Activated B cell treated with CpG ODN at 0.5 μM for 24 hours (primary cell): ENCODE measurements around the gene DSCAM. TPM values are rescaled to one million over a fixed set of nuclear protein-coding genes. Genes with fewer than 3 reads are reported as not detected.

Experiments used
- ATAC-seq: fragments of 200-7000 bp; cut with Tn5 transposase; one replicate; pipeline ENCODE4 v1.10.0; 2021; ENCODE audit warnings: low read depth, mild to moderate bottlenecking, moderate library complexity
- CTCF ChIA-PET: fragments of 350-600 bp; sonication (Branson Sonifier 250); formaldehyde crosslinking; loops from one replicate; lab custom pipeline; 2021; ENCODE audit warnings: antibody characterized with exemption; lab: Charles Lee
- POLR2A ChIA-PET: fragments of 350-600 bp; sonication (Branson Sonifier 250); formaldehyde crosslinking; loops from one replicate; lab custom pipeline; 2021; ENCODE audit warnings: antibody characterized with exemption; lab: Charles Lee
- DNase-seq: peaks from one replicate; pipeline ENCODE4 v3.0.0; 2022
- H3K27ac Mint-ChIP-seq: one replicate; pipeline ENCODE4 v1.8.0; 2020; ENCODE audit warnings: mixed read lengths
- H3K27me3 Mint-ChIP-seq: one replicate; pipeline ENCODE4 v1.8.0; 2021; ENCODE audit warnings: mixed read lengths
- H3K36me3 Mint-ChIP-seq: one replicate; pipeline ENCODE4 v1.8.0; 2021; ENCODE audit warnings: low read depth, mixed read lengths
- H3K4me1 Mint-ChIP-seq: one replicate; pipeline ENCODE4 v1.8.0; 2021; ENCODE audit warnings: mixed read lengths
- H3K4me3 Mint-ChIP-seq: one replicate; pipeline ENCODE4 v1.8.0; 2020; ENCODE audit warnings: mild to moderate bottlenecking, mixed read lengths
- H3K9me3 Mint-ChIP-seq: one replicate; pipeline ENCODE4 v1.8.0; 2020; ENCODE audit warnings: mixed read lengths
- CTCF ChIP-seq: fragments of 200-600 bp; IDR thresholded peaks from one replicate; pipeline ENCODE4 v1.8.0; 2022; ENCODE audit warnings: antibody characterized with exemption, mild to moderate bottlenecking
- intact Hi-C: fragments of 100-400 bp; cut with micrococcal nuclease; formaldehyde crosslinking; loops from one replicate; pipeline ENCODE4 v1.15.1; 2024
- total RNA-seq: library from RNA; stranded (reverse); gene quantifications from 2 replicates; pipeline ENCODE4 v1.2.3, GENCODE V29; 2022

The DSCAM gene
- total RNA-seq, 1 donor from 2014 or later = not detected

GRCh38 chr21:40733024-40733397 lies 113.9 kb downstream of the DSCAM start:
- intact Hi-C loops = no loop called here
- no peaks in the 10 kb centered on the region for H3K4me1 Mint-ChIP-seq
- DNase-seq = no peak
- H3K4me3 Mint-ChIP-seq = no peak overlapping the region
- no peak for ATAC-seq
- no peak overlapping the region for H3K27ac Mint-ChIP-seq
- CTCF ChIA-PET = no interaction called here
- no peaks in the 10 kb centered on the region for H3K9me3 Mint-ChIP-seq
- POLR2A ChIA-PET = no interaction called here
- TF ChIP-seq CTCF = no peak
- H3K27me3 Mint-ChIP-seq = no peaks in the 10 kb centered on the region
- no peaks in the 10 kb centered on the region for H3K36me3 Mint-ChIP-seq

GRCh38 chr21:40732253-40733023 lies 114.5 kb downstream of the DSCAM start:
- ATAC-seq (no peak), DNase-seq (no peak)
- Mint-ChIP-seq H3K36me3 (no peaks in the 10 kb centered on the region), H3K27ac (no peak overlapping the region), H3K27me3 (no peaks in the 10 kb centered on the region), H3K9me3 (no peaks in the 10 kb centered on the region), H3K4me3 (no peak overlapping the region), H3K4me1 (no peaks in the 10 kb centered on the region)
- no peak for TF ChIP-seq CTCF
- ChIA-PET CTCF (no interaction called here), POLR2A (no interaction called here)
- intact Hi-C loops = no loop called here

- POLR2A ChIA-PET = no interaction called here
- intact Hi-C loops = no loop called here
- Mint-ChIP-seq H3K27me3 (no peaks in the 10 kb centered on the region), H3K4me3 (no peak overlapping the region), H3K9me3 (no peaks in the 10 kb centered on the region), H3K36me3 (no peaks in the 10 kb centered on the region), H3K27ac (no peak overlapping the region), H3K4me1 (no peaks in the 10 kb centered on the region)
- CTCF ChIA-PET = no interaction called here
- no peak for DNase-seq
- TF ChIP-seq CTCF = no peak
- ATAC-seq = no peak
Measured at GRCh38 chr21:40731206-40731605, 115.8 kb downstream of the DSCAM start.

- Mint-ChIP-seq H3K4me1 (no peaks in the 10 kb centered on the region), H3K27ac (no peak overlapping the region), H3K27me3 (no peaks in the 10 kb centered on the region), H3K9me3 (no peaks in the 10 kb centered on the region), H3K4me3 (no peak overlapping the region), H3K36me3 (no peaks in the 10 kb centered on the region)
- no peak for TF ChIP-seq CTCF
- POLR2A ChIA-PET = no interaction called here
- intact Hi-C loops = no loop called here
- CTCF ChIA-PET = no interaction called here
- DNase-seq = no peak
- ATAC-seq = no peak
Measured at GRCh38 chr21:40730426-40730800, 116.5 kb downstream of the DSCAM start.

GRCh38 chr21:40729761-40730425 lies 117.1 kb downstream of the DSCAM start:
- DNase-seq (no peak), ATAC-seq (no peak)
- intact Hi-C loops = no loop called here
- POLR2A ChIA-PET = no interaction called here
- H3K9me3 Mint-ChIP-seq = no peaks in the 10 kb centered on the region
- TF ChIP-seq CTCF = no peak
- no peaks in the 10 kb centered on the region for H3K27me3 Mint-ChIP-seq
- CTCF ChIA-PET = no interaction called here
- H3K36me3 Mint-ChIP-seq = no peaks in the 10 kb centered on the region
- no peak overlapping the region for H3K27ac Mint-ChIP-seq
- H3K4me1 Mint-ChIP-seq = no peaks in the 10 kb centered on the region
- no peak overlapping the region for H3K4me3 Mint-ChIP-seq
